ENCODE data around the gene VMO1. TPM values are rescaled to one million over a fixed set of nuclear protein-coding genes. Genes with fewer than 3 reads are reported as not detected.

Gene VMO1
- total and polyA plus RNA-seq, 9 of the 15 experiments (the other 6 are each of a cell fraction or from before 2014, with no cell fraction given): 0.31 TPM; not detected in 8

DNA sequence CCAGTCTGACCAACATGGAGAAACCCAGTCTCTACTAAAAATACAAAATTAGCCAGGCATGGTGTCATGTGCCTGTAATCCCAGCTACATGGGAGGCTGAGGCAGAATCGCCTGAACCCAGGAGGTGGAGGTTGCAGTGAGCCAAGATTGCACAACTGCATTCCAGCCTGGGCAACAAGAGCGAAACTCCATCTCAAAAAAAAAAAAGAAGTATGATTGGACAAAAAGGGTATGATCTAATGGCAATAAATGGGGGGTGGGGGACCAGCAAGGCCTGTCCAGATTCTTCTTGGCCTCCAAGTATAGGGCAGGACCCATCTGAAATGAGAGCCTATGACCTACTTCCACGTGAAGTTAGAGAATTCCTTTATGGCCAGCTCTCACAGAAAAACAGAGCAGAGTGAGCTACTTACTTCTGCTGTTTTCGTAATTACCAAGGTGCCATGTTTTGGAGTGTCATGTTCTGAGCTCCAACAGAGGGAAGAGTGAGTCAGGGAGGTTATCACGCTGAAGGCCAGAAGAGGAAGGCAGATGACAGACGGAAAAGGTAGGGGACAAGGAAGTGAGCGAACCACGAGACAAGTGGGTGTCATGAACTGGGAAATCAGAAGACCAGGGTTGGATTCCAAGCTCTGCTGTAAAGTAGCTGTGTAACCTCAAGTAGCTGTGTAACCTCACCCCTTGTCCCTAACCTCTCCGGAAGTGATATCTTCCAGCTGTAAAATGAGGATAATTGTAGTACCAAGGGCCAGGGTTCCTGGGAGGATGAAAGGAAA lies 50.1 kb downstream of the VMO1 start (continued):
- TF ChIP-seq ZZZ3 (IDR thresholded peaks at IDR 0.05) (no peak), FOS (IDR thresholded peaks at IDR 0.05; ENCODE audit: extremely low read depth, insufficient read length) (no peak), OTX1 (CRISPR knock-in tag; IDR thresholded peaks at IDR 0.05) (no peak), ZBTB5 (IDR thresholded peaks at IDR 0.05) (no peak), ZNF584 (CRISPR knock-in tag; IDR thresholded peaks at IDR 0.05; ENCODE audit: low read depth) (no peak), CBX5 (IDR thresholded peaks at IDR 0.05; ENCODE audit: borderline replicate concordance, low read depth) (no peak), CHAMP1 (IDR thresholded peaks at IDR 0.05) (no peak), CREM (IDR thresholded peaks at IDR 0.05; ENCODE audit: low read depth) (0 out of 2 replicates have a peak, but pooled peaks have one; percentile 22), ZNF274 (IDR thresholded peaks at IDR 0.05; ENCODE audit: borderline replicate concordance, low read depth, low read length) (no peak), ATF3 (IDR thresholded peaks at IDR 0.05) (peak; percentile 29; the same call in 1 of the 2 replicates), ATF3 (CRISPR knock-in tag; conservative IDR thresholded peaks at IDR 0.05) (no peak), SP2 (IDR thresholded peaks at IDR 0.05; ENCODE audit: extremely low read depth, low read depth, low read length, poor library complexity, severe bottlenecking) (no peak), ZNF282 (CRISPR knock-in tag; IDR thresholded peaks at IDR 0.05) (no peak), ZBTB34 (CRISPR knock-in tag; IDR thresholded peaks at IDR 0.05) (no peak), MCM2 (IDR thresholded peaks at IDR 0.05; ENCODE audit: low read depth) (no peak), MAZ (CRISPR knock-in tag; conservative IDR thresholded peaks at IDR 0.05 in 1 of 2, IDR thresholded peaks at IDR 0.05 in 1 of 2) (no peak), DPF2 (IDR thresholded peaks at IDR 0.05) (peak; percentile 56), HOXB6 (CRISPR knock-in tag; IDR thresholded peaks at IDR 0.05; ENCODE audit: borderline replicate concordance) (no peak)
- TF ChIP-seq, protein P1, sequence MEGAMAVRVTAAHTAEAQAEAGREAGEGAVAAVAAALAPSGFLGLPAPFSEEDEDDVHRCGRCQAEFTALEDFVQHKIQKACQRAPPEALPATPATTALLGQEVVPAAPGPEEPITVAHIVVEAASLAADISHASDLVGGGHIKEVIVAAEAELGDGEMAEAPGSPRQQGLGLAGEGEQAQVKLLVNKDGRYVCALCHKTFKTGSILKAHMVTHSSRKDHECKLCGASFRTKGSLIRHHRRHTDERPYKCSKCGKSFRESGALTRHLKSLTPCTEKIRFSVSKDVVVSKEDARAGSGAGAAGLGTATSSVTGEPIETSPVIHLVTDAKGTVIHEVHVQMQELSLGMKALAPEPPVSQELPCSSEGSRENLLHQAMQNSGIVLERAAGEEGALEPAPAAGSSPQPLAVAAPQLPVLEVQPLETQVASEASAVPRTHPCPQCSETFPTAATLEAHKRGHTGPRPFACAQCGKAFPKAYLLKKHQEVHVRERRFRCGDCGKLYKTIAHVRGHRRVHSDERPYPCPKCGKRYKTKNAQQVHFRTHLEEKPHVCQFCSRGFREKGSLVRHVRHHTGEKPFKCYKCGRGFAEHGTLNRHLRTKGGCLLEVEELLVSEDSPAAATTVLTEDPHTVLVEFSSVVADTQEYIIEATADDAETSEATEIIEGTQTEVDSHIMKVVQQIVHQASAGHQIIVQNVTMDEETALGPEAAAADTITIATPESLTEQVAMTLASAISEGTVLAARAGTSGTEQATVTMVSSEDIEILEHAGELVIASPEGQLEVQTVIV (CRISPR knock-in tag; IDR thresholded peaks at IDR 0.05; ENCODE audit: borderline replicate concordance): no peak
